ENCODE measurements around the gene SLC14A1.

Gene SLC14A1

DNA sequence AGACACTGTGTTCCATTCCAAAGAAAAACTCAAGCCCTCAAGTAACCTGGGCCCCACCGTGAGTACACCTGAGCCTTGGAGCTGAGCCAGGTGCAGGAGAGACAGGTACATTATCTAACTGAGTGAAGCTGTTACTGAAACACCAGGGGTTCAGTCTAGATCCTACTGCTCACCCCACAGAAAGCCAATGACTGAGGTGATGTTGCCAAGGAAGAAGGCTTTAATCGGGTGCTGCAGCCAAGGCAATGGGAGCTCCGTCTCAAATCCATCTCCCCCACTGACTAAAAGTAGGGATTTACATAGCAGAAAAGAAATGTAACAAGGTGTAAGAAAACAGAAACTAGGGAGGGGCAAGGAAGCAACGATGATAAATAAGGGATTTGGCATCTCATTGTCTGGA, 15.2 kb upstream of the SLC14A1 start:
- ATAC-seq = no peak
- TF ChIP-seq SNAI2 (CRISPR knock-in tag; IDR thresholded peaks at IDR 0.05) (no peak), CREB5 (CRISPR knock-in tag; IDR thresholded peaks at IDR 0.05; ENCODE audit: low read depth) (no peak), RARB (CRISPR knock-in tag; IDR thresholded peaks at IDR 0.05) (no peak), BACH2 (CRISPR knock-in tag; IDR thresholded peaks at IDR 0.05; ENCODE audit: borderline replicate concordance) (no peak), ZFP3 (CRISPR knock-in tag; IDR thresholded peaks at IDR 0.05) (no peak), TCF4 (CRISPR knock-in tag; IDR thresholded peaks at IDR 0.05; ENCODE audit: borderline replicate concordance) (no peak), TOX (CRISPR knock-in tag; IDR thresholded peaks at IDR 0.05; ENCODE audit: borderline replicate concordance) (no peak), ESRRG (CRISPR knock-in tag; IDR thresholded peaks at IDR 0.05) (no peak), CSRNP3 (CRISPR knock-in tag; IDR thresholded peaks at IDR 0.05) (no peak), ARNTL (CRISPR knock-in tag; IDR thresholded peaks at IDR 0.05; ENCODE audit: borderline replicate concordance, low read depth) (no peak), ISL1 (CRISPR knock-in tag; IDR thresholded peaks at IDR 0.05) (no peak), ZNF70 (CRISPR knock-in tag; IDR thresholded peaks at IDR 0.05) (no peak), GLIS3 (CRISPR knock-in tag; IDR thresholded peaks at IDR 0.05) (no peak), ZNF565 (CRISPR knock-in tag; conservative IDR thresholded peaks at IDR 0.05; ENCODE audit: low read depth) (no peak), ZC3H10 (CRISPR knock-in tag; IDR thresholded peaks at IDR 0.05) (no peak), ZFP30 (CRISPR knock-in tag; IDR thresholded peaks at IDR 0.05) (no peak)
- TF ChIP-seq, protein P1, sequence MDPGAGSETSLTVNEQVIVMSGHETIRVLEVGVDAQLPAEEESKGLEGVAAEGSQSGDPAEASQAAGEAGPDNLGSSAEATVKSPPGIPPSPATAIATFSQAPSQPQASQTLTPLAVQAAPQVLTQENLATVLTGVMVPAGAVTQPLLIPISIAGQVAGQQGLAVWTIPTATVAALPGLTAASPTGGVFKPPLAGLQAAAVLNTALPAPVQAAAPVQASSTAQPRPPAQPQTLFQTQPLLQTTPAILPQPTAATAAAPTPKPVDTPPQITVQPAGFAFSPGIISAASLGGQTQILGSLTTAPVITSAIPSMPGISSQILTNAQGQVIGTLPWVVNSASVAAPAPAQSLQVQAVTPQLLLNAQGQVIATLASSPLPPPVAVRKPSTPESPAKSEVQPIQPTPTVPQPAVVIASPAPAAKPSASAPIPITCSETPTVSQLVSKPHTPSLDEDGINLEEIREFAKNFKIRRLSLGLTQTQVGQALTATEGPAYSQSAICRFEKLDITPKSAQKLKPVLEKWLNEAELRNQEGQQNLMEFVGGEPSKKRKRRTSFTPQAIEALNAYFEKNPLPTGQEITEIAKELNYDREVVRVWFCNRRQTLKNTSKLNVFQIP (CRISPR knock-in tag; IDR thresholded peaks at IDR 0.05; ENCODE audit: borderline replicate concordance, low read depth) = no peak
- TF ChIP-seq, protein P2, sequence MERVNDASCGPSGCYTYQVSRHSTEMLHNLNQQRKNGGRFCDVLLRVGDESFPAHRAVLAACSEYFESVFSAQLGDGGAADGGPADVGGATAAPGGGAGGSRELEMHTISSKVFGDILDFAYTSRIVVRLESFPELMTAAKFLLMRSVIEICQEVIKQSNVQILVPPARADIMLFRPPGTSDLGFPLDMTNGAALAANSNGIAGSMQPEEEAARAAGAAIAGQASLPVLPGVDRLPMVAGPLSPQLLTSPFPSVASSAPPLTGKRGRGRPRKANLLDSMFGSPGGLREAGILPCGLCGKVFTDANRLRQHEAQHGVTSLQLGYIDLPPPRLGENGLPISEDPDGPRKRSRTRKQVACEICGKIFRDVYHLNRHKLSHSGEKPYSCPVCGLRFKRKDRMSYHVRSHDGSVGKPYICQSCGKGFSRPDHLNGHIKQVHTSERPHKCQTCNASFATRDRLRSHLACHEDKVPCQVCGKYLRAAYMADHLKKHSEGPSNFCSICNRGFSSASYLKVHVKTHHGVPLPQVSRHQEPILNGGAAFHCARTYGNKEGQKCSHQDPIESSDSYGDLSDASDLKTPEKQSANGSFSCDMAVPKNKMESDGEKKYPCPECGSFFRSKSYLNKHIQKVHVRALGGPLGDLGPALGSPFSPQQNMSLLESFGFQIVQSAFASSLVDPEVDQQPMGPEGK (CRISPR knock-in tag; IDR thresholded peaks at IDR 0.05; ENCODE audit: borderline replicate concordance) = no peak

DNA sequence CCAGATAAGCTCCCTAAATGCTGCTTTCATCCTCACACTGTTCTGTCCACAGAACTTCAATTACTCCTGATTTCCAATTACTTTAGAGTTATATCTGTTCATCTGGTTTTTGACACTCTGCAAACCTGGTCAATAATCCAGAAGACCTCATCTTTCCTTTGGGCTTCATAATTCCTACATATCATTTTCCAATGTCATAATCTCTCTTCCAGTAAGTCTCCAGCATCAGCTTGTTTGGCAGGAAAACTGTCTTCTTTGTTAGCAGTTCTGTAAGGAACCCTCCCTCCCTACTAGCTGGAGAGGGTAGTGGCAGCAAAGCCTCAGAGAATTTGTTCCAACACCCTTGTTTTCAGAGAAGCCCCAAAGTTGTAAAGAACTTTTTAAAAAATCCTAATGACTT, 11.9 kb upstream of the SLC14A1 start:
- TF ChIP-seq TCF4 (CRISPR knock-in tag; IDR thresholded peaks at IDR 0.05; ENCODE audit: borderline replicate concordance) = no peak
- no peak for TF ChIP-seq BACH2 (CRISPR knock-in tag; IDR thresholded peaks at IDR 0.05; ENCODE audit: borderline replicate concordance)
- no peak for TF ChIP-seq GLIS3 (CRISPR knock-in tag; IDR thresholded peaks at IDR 0.05)
- ATAC-seq = no peak

DNA sequence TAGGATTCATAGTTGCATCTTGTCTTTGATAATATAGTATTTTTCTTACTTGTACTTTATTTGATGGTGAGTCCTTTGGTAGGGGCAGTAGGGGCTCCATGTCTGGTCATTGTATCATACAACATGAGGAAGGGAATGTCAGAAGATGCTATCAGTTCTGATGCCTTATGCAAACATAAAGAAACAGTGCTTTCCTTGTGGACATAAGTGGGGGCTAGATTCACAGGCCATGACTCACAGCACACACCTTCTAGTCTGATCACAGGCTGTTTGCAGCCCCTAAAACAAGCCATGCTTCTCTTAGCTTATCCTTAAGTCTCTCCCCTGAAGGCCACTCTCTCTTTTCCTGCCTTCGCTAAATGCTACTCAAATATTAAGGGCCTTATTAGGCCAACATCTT, 10.7 kb upstream of the SLC14A1 start:
- ATAC-seq = no peak

GRCh38 chr18:45715212-45715780, 8.7 kb upstream of the SLC14A1 start:
- ATAC-seq = no peak
- TF ChIP-seq RARB (CRISPR knock-in tag; IDR thresholded peaks at IDR 0.05) (no peak), ISL1 (CRISPR knock-in tag; IDR thresholded peaks at IDR 0.05) (no peak), GLIS3 (CRISPR knock-in tag; IDR thresholded peaks at IDR 0.05) (no peak), ZFP30 (CRISPR knock-in tag; IDR thresholded peaks at IDR 0.05) (no peak), TCF4 (CRISPR knock-in tag; IDR thresholded peaks at IDR 0.05; ENCODE audit: borderline replicate concordance) (no peak), ESRRG (CRISPR knock-in tag; IDR thresholded peaks at IDR 0.05) (no peak)

More for the DNA sequence above, 10.7 kb upstream of the SLC14A1 start:
- TF ChIP-seq, protein P1 (CRISPR knock-in tag; IDR thresholded peaks at IDR 0.05; ENCODE audit: borderline replicate concordance, low read depth) = no peak
- TF ChIP-seq CSDC2 (CRISPR knock-in tag; IDR thresholded peaks at IDR 0.05) = no peak
